GM12878 (cell line): ENCODE data around the gene INPP4B.

Experiments
- CBFB ChIP-seq: IDR thresholded peaks from 2 replicates; pipeline ENCODE4 v1.6.1; 2016; ENCODE audit warnings: antibody characterized with exemption, low read depth
- CTCF ChIP-seq, 3 experiments: IDR thresholded peaks in 2 of 3; conservative IDR thresholded peaks in 1 of 3; 2 replicates each; pipeline ENCODE4 v1.5.1; 2011; ENCODE audit warnings: low read depth in 3 of 3, low read length in 3 of 3, mild to moderate bottlenecking in 3 of 3, control low read depth in 2 of 3, moderate library complexity in 2 of 3, inconsistent platforms in 1 of 3, mixed read lengths in 1 of 3; ENCODE audit not compliant: control insufficient read depth in 2 of 3, insufficient read depth in 1 of 3; ENCODE audit errors: extremely low read depth in 1 of 3
- EP300 ChIP-seq, 2 experiments: fragments of 150-350 bp in 1 of 2; IDR thresholded peaks; 2 replicates each; pipeline ENCODE4 v1.6.1; 2011 to 2012; ENCODE audit warnings: low read depth in 2 of 2, low read length in 2 of 2, borderline replicate concordance in 1 of 2, improper control_type of control experiment in 1 of 2, inconsistent platforms in 1 of 2; ENCODE audit not compliant: control insufficient read depth in 1 of 2
- POLR2A ChIP-seq: IDR thresholded peaks from 2 replicates; pipeline ENCODE4 v1.6.1; 2011; ENCODE audit warnings: low read depth, mild to moderate bottlenecking, low read length
- SP1 ChIP-seq: IDR thresholded peaks from one replicate; pipeline ENCODE4 v1.6.1; 2011; ENCODE audit warnings: low read depth, low read length
- TAF1 ChIP-seq: IDR thresholded peaks from 2 replicates; pipeline ENCODE4 v1.6.1; 2011; ENCODE audit warnings: mild to moderate bottlenecking, low read depth, low read length, borderline replicate concordance
- ZZZ3 ChIP-seq: IDR thresholded peaks from 2 replicates; pipeline ENCODE4 v1.6.1; 2011; ENCODE audit warnings: low read depth; ENCODE audit not compliant: control insufficient read depth, insufficient read length

- TF ChIP-seq CTCF (IDR thresholded peaks at IDR 0.05 in 2 of 3, conservative IDR thresholded peaks at IDR 0.05 in 1 of 3; ENCODE audit: control insufficient read depth in 2 of 3, extremely low read depth in 1 of 3, insufficient read depth in 1 of 3, low read depth in 3 of 3, low read length in 3 of 3) (no peak), POLR2A (no peak), TAF1 (no peak), SP1 (no peak), CBFB (no peak), EP300 (IDR thresholded peaks at IDR 0.05; ENCODE audit: borderline replicate concordance in 1 of 2, control insufficient read depth in 1 of 2, low read depth in 2 of 2, low read length in 2 of 2) (no peak), ZZZ3 (no peak)
Measured at GRCh38 chr4:142539796-142540482, 306.2 kb downstream of the INPP4B start.
